H9 (cell line): ENCODE results near the gene ALPG. TPM values are rescaled to one million over a fixed set of nuclear protein-coding genes. Genes with fewer than 3 reads are reported as not detected.

Source experiments
- DNase-seq: peaks from one replicate; pipeline ENCODE4 v3.0.0-alpha.2; 2017
- H2AFZ ChIP-seq: one replicate; pipeline ENCODE4 v1.6.1; 2013; ENCODE audit warnings: mild to moderate bottlenecking, low read length, control low read depth, moderate library complexity
- H2AK5ac ChIP-seq: 2 replicates; pipeline ENCODE4 v1.6.1; 2013; ENCODE audit warnings: low read length, control low read depth, mixed read lengths; ENCODE audit not compliant: insufficient read length
- H2BK120ac ChIP-seq: one replicate; pipeline ENCODE4 v1.6.1; 2013; ENCODE audit warnings: low read depth, mild to moderate bottlenecking, low read length, control low read depth, inconsistent platforms; ENCODE audit not compliant: poor library complexity, severe bottlenecking
- H2BK12ac ChIP-seq: 2 replicates; pipeline ENCODE4 v1.6.1; 2013; ENCODE audit warnings: low read length, control low read depth, mixed read lengths, low read depth; ENCODE audit not compliant: insufficient read length
- H2BK15ac ChIP-seq: 2 replicates; pipeline ENCODE4 v1.6.1; 2013; ENCODE audit warnings: low read depth, low read length, control low read depth
- H2BK20ac ChIP-seq: one replicate; pipeline ENCODE4 v1.6.1; 2013; ENCODE audit warnings: low read depth, mild to moderate bottlenecking, low read length, control low read depth, inconsistent platforms; ENCODE audit not compliant: poor library complexity, severe bottlenecking
- H2BK5ac ChIP-seq: 2 replicates; pipeline ENCODE4 v1.6.1; 2013; ENCODE audit warnings: low read length, control low read depth, mixed read lengths; ENCODE audit not compliant: insufficient read length
- H3K14ac ChIP-seq: 2 replicates; pipeline ENCODE4 v1.6.1; 2013; ENCODE audit warnings: low read length, control low read depth; ENCODE audit not compliant: insufficient read depth
- H3K18ac ChIP-seq: 2 replicates; pipeline ENCODE4 v1.6.1; 2013; ENCODE audit warnings: low read depth, mild to moderate bottlenecking, mixed read lengths, low read length, control low read depth; ENCODE audit not compliant: insufficient read length
- H3K23ac ChIP-seq: 2 replicates; pipeline ENCODE4 v1.6.1; 2013; ENCODE audit warnings: low read length, control low read depth, mixed read lengths, low read depth; ENCODE audit not compliant: insufficient read length
- H3K23me2 ChIP-seq: 2 replicates; pipeline ENCODE4 v1.6.1; 2013; ENCODE audit warnings: low read depth, mild to moderate bottlenecking, mixed read lengths, low read length, control low read depth; ENCODE audit not compliant: insufficient read length, poor library complexity, severe bottlenecking
- H3K27ac ChIP-seq: 2 replicates; pipeline ENCODE4 v1.5.1; 2013; ENCODE audit warnings: low read length, control low read depth, mixed read lengths, low read depth; ENCODE audit not compliant: insufficient read length
- H3K27me3 ChIP-seq: 2 replicates; pipeline ENCODE4 v1.6.1; 2013; ENCODE audit warnings: low read length, control low read depth, inconsistent platforms; ENCODE audit not compliant: insufficient read depth
- H3K4ac ChIP-seq: 2 replicates; pipeline ENCODE4 v1.6.1; 2013; ENCODE audit warnings: low read depth, mild to moderate bottlenecking, control low read depth, inconsistent platforms, low read length, moderate library complexity
- H3K4me1 ChIP-seq: 2 replicates; pipeline ENCODE4 v1.6.1; 2013; ENCODE audit warnings: low read length, control low read depth, inconsistent platforms; ENCODE audit not compliant: insufficient read depth
- H3K4me2 ChIP-seq: 2 replicates; pipeline ENCODE4 v1.6.1; 2013; ENCODE audit warnings: low read length, control low read depth, mixed read lengths; ENCODE audit not compliant: insufficient read length, insufficient read depth
- H3K56ac ChIP-seq: 2 replicates; pipeline ENCODE4 v1.6.1; 2013; ENCODE audit warnings: low read depth, mild to moderate bottlenecking, mixed read lengths, low read length, control low read depth; ENCODE audit not compliant: insufficient read length
- H3K79me1 ChIP-seq: 2 replicates; pipeline ENCODE4 v1.6.1; 2013; ENCODE audit warnings: low read depth, mild to moderate bottlenecking, moderate library complexity, low read length, control low read depth, inconsistent platforms; ENCODE audit not compliant: insufficient read depth, poor library complexity, severe bottlenecking
- H3K79me2 ChIP-seq: 2 replicates; pipeline ENCODE4 v1.6.1; 2013; ENCODE audit warnings: low read length, control low read depth, inconsistent platforms; ENCODE audit not compliant: insufficient read depth
- H3K9ac ChIP-seq: 2 replicates; pipeline ENCODE4 v1.6.1; 2013; ENCODE audit warnings: low read length, control low read depth, mixed read lengths; ENCODE audit not compliant: insufficient read length; ENCODE audit errors: extremely low read depth
- H3K9me3 ChIP-seq: one replicate; pipeline ENCODE4 v1.6.1; 2013; ENCODE audit warnings: low read depth, low read length, inconsistent platforms; ENCODE audit not compliant: control insufficient read depth
- H3T11ph ChIP-seq: one replicate; pipeline ENCODE4 v1.6.1; 2013; ENCODE audit warnings: mild to moderate bottlenecking, low read length, control low read depth, inconsistent platforms
- H4K20me1 ChIP-seq: one replicate; pipeline ENCODE4 v1.6.1; 2013; ENCODE audit not compliant: control insufficient read depth, insufficient read length, insufficient read depth
- H4K5ac ChIP-seq: 2 replicates; pipeline ENCODE4 v1.6.1; 2013; ENCODE audit warnings: low read depth, mild to moderate bottlenecking, mixed read lengths, low read length, control low read depth; ENCODE audit not compliant: insufficient read length
- H4K8ac ChIP-seq: replicated peaks from 2 replicates; pipeline ENCODE4 v1.6.1; 2013; ENCODE audit warnings: low read length, control low read depth, mixed read lengths, low read depth; ENCODE audit not compliant: insufficient read length
- H4K91ac ChIP-seq: 2 replicates; pipeline ENCODE4 v1.6.1; 2013; ENCODE audit warnings: low read depth, mild to moderate bottlenecking, moderate library complexity, mixed read lengths, low read length, control low read depth; ENCODE audit not compliant: insufficient read length
- H3K27ac Mint-ChIP-seq, 3 experiments: 2 replicates in 2 of 3; 3 replicates in 1 of 3; pipeline ENCODE4 v1.8.0; 2020 to 2021; ENCODE audit warnings: mixed read lengths in 3 of 3, mild to moderate bottlenecking in 1 of 3, moderate library complexity in 1 of 3
- H3K27me3 Mint-ChIP-seq: 2 replicates; pipeline ENCODE4 v1.8.0; 2021; ENCODE audit warnings: low read depth, mild to moderate bottlenecking, moderate library complexity, mixed read lengths
- H3K36me3 Mint-ChIP-seq, 3 experiments: 2 replicates in 2 of 3; 3 replicates in 1 of 3; pipeline ENCODE4 v1.8.0; 2020 to 2021; ENCODE audit warnings: low read depth in 3 of 3, mixed read lengths in 3 of 3; ENCODE audit not compliant: insufficient read depth in 1 of 3
- H3K4me1 Mint-ChIP-seq, 2 experiments: 2 replicates each; pipeline ENCODE4 v1.8.0; 2020; ENCODE audit warnings: mixed read lengths in 2 of 2
- H3K4me3 Mint-ChIP-seq, 2 experiments: 2 replicates in 1 of 2; 3 replicates in 1 of 2; pipeline ENCODE4 v1.8.0; 2020 to 2021; ENCODE audit warnings: mild to moderate bottlenecking in 2 of 2, mixed read lengths in 2 of 2, moderate library complexity in 1 of 2
- H3K9me3 Mint-ChIP-seq, 2 experiments: 2 replicates in 1 of 2; 3 replicates in 1 of 2; pipeline ENCODE4 v1.8.0; 2020; ENCODE audit warnings: mild to moderate bottlenecking in 2 of 2, mixed read lengths in 2 of 2, moderate library complexity in 1 of 2
- CTCF ChIP-seq: fragments of 200-600 bp; sonication (generic); conservative IDR thresholded peaks from 3 replicates; pipeline ENCODE4 v1.8.0; 2021; ENCODE audit warnings: antibody characterized with exemption, mild to moderate bottlenecking
- WGBS: extraction: QIAGEN DNeasy Blood & Tissue Kit; methylation state at CpG from one replicate; pipeline ENCODE4 v1.1.7; 2013; ENCODE audit warnings: missing lambda C conversion rate, low lambda C conversion rate, mixed read lengths; ENCODE audit not compliant: insufficient read length; ENCODE audit errors: extremely low coverage; 5-methylcytosine and 5-hydroxymethylcytosine counted together
- total RNA-seq: library from RNA; stranded (reverse); gene quantifications from 2 replicates; pipeline ENCODE4 v1.2.1, GENCODE V29; 2021

The ALPG gene
- total RNA-seq, 1 experiment from 2014 or later: 1.3 TPM

GRCh38 chr2:232458661-232459418 is 52.2 kb downstream of the ALPG start:
- H2BK20ac ChIP-seq: no peak overlapping the region
- no peak overlapping the region for H3K4me2 ChIP-seq
- H3K27ac ChIP-seq: no peak overlapping the region
- no peak overlapping the region for H2BK12ac ChIP-seq
- no peak overlapping the region for H3K56ac ChIP-seq
- no peaks in the 10 kb centered on the region for H3K79me1 ChIP-seq
- H3K18ac ChIP-seq: no peak overlapping the region
- H2AK5ac ChIP-seq: no peak overlapping the region
- Mint-ChIP-seq H3K27me3 (peaks cover 28% of the 10 kb centered on the region), H3K9me3 (no peaks in the 10 kb centered on the region), H3K27ac (no peak overlapping the region), H3K36me3 (no peaks in the 10 kb centered on the region), H3K4me1 (no peaks in the 10 kb centered on the region), H3K4me3 (no peak overlapping the region)
- H3K79me2 ChIP-seq: no peaks in the 10 kb centered on the region
- H3K23me2 ChIP-seq: no peaks in the 10 kb centered on the region
- no peaks in the 10 kb centered on the region for H3K4me1 ChIP-seq
- H3T11ph ChIP-seq: no peak overlapping the region
- no peak overlapping the region for H2BK120ac ChIP-seq
- no peak overlapping the region for H4K91ac ChIP-seq
- peak; percentile 31 for DNase-seq
- no peak overlapping the region for H2AFZ ChIP-seq
- no peaks in the 10 kb centered on the region for H3K27me3 ChIP-seq
- H4K20me1 ChIP-seq: no peaks in the 10 kb centered on the region
- no CpG with 5 or more reads among the region's 56 CpGs for WGBS
- H3K23ac ChIP-seq: no peak overlapping the region
- no peak overlapping the region for H3K9ac ChIP-seq
- H2BK5ac ChIP-seq: no peak overlapping the region
- H3K4ac ChIP-seq: no peak overlapping the region
- H3K14ac ChIP-seq: no peak overlapping the region; the same call in 1 of the 2 replicates
- H2BK15ac ChIP-seq: no peak overlapping the region
- TF ChIP-seq CTCF: no peak
- no peak overlapping the region for H4K8ac ChIP-seq
- no peak overlapping the region for H4K5ac ChIP-seq
- no peaks in the 10 kb centered on the region for H3K9me3 ChIP-seq
